H9 (cell line): ENCODE measurements around the gene ZNF613. TPM values are rescaled to one million over a fixed set of nuclear protein-coding genes. Genes with fewer than 3 reads are reported as not detected.

Experiments
- DNase-seq: peaks from one replicate; pipeline ENCODE4 v3.0.0-alpha.2; 2017
- H2AFZ ChIP-seq: one replicate; pipeline ENCODE4 v1.6.1; 2013; ENCODE audit warnings: mild to moderate bottlenecking, low read length, control low read depth, moderate library complexity
- H2AK5ac ChIP-seq: 2 replicates; pipeline ENCODE4 v1.6.1; 2013; ENCODE audit warnings: low read length, control low read depth, mixed read lengths; ENCODE audit not compliant: insufficient read length
- H2BK120ac ChIP-seq: one replicate; pipeline ENCODE4 v1.6.1; 2013; ENCODE audit warnings: low read depth, mild to moderate bottlenecking, low read length, control low read depth, inconsistent platforms; ENCODE audit not compliant: poor library complexity, severe bottlenecking
- H2BK12ac ChIP-seq: 2 replicates; pipeline ENCODE4 v1.6.1; 2013; ENCODE audit warnings: low read length, control low read depth, mixed read lengths, low read depth; ENCODE audit not compliant: insufficient read length
- H2BK15ac ChIP-seq: 2 replicates; pipeline ENCODE4 v1.6.1; 2013; ENCODE audit warnings: low read depth, low read length, control low read depth
- H2BK20ac ChIP-seq: one replicate; pipeline ENCODE4 v1.6.1; 2013; ENCODE audit warnings: low read depth, mild to moderate bottlenecking, low read length, control low read depth, inconsistent platforms; ENCODE audit not compliant: poor library complexity, severe bottlenecking
- H2BK5ac ChIP-seq: 2 replicates; pipeline ENCODE4 v1.6.1; 2013; ENCODE audit warnings: low read length, control low read depth, mixed read lengths; ENCODE audit not compliant: insufficient read length
- H3K14ac ChIP-seq: 2 replicates; pipeline ENCODE4 v1.6.1; 2013; ENCODE audit warnings: low read length, control low read depth; ENCODE audit not compliant: insufficient read depth
- H3K18ac ChIP-seq: 2 replicates; pipeline ENCODE4 v1.6.1; 2013; ENCODE audit warnings: low read depth, mild to moderate bottlenecking, mixed read lengths, low read length, control low read depth; ENCODE audit not compliant: insufficient read length
- H3K23ac ChIP-seq: 2 replicates; pipeline ENCODE4 v1.6.1; 2013; ENCODE audit warnings: low read length, control low read depth, mixed read lengths, low read depth; ENCODE audit not compliant: insufficient read length
- H3K23me2 ChIP-seq: 2 replicates; pipeline ENCODE4 v1.6.1; 2013; ENCODE audit warnings: low read depth, mild to moderate bottlenecking, mixed read lengths, low read length, control low read depth; ENCODE audit not compliant: insufficient read length, poor library complexity, severe bottlenecking
- H3K27ac ChIP-seq: 2 replicates; pipeline ENCODE4 v1.5.1; 2013; ENCODE audit warnings: low read length, control low read depth, mixed read lengths, low read depth; ENCODE audit not compliant: insufficient read length
- H3K27me3 ChIP-seq: 2 replicates; pipeline ENCODE4 v1.6.1; 2013; ENCODE audit warnings: low read length, control low read depth, inconsistent platforms; ENCODE audit not compliant: insufficient read depth
- H3K4ac ChIP-seq: 2 replicates; pipeline ENCODE4 v1.6.1; 2013; ENCODE audit warnings: low read depth, mild to moderate bottlenecking, control low read depth, inconsistent platforms, low read length, moderate library complexity
- H3K4me1 ChIP-seq: 2 replicates; pipeline ENCODE4 v1.6.1; 2013; ENCODE audit warnings: low read length, control low read depth, inconsistent platforms; ENCODE audit not compliant: insufficient read depth
- H3K4me2 ChIP-seq: 2 replicates; pipeline ENCODE4 v1.6.1; 2013; ENCODE audit warnings: low read length, control low read depth, mixed read lengths; ENCODE audit not compliant: insufficient read length, insufficient read depth
- H3K56ac ChIP-seq: 2 replicates; pipeline ENCODE4 v1.6.1; 2013; ENCODE audit warnings: low read depth, mild to moderate bottlenecking, mixed read lengths, low read length, control low read depth; ENCODE audit not compliant: insufficient read length
- H3K79me1 ChIP-seq: 2 replicates; pipeline ENCODE4 v1.6.1; 2013; ENCODE audit warnings: low read depth, mild to moderate bottlenecking, moderate library complexity, low read length, control low read depth, inconsistent platforms; ENCODE audit not compliant: insufficient read depth, poor library complexity, severe bottlenecking
- H3K79me2 ChIP-seq: 2 replicates; pipeline ENCODE4 v1.6.1; 2013; ENCODE audit warnings: low read length, control low read depth, inconsistent platforms; ENCODE audit not compliant: insufficient read depth
- H3K9ac ChIP-seq: 2 replicates; pipeline ENCODE4 v1.6.1; 2013; ENCODE audit warnings: low read length, control low read depth, mixed read lengths; ENCODE audit not compliant: insufficient read length; ENCODE audit errors: extremely low read depth
- H3K9me3 ChIP-seq: one replicate; pipeline ENCODE4 v1.6.1; 2013; ENCODE audit warnings: low read depth, low read length, inconsistent platforms; ENCODE audit not compliant: control insufficient read depth
- H3T11ph ChIP-seq: one replicate; pipeline ENCODE4 v1.6.1; 2013; ENCODE audit warnings: mild to moderate bottlenecking, low read length, control low read depth, inconsistent platforms
- H4K20me1 ChIP-seq: one replicate; pipeline ENCODE4 v1.6.1; 2013; ENCODE audit not compliant: control insufficient read depth, insufficient read length, insufficient read depth
- H4K5ac ChIP-seq: 2 replicates; pipeline ENCODE4 v1.6.1; 2013; ENCODE audit warnings: low read depth, mild to moderate bottlenecking, mixed read lengths, low read length, control low read depth; ENCODE audit not compliant: insufficient read length
- H4K8ac ChIP-seq: replicated peaks from 2 replicates; pipeline ENCODE4 v1.6.1; 2013; ENCODE audit warnings: low read length, control low read depth, mixed read lengths, low read depth; ENCODE audit not compliant: insufficient read length
- H4K91ac ChIP-seq: 2 replicates; pipeline ENCODE4 v1.6.1; 2013; ENCODE audit warnings: low read depth, mild to moderate bottlenecking, moderate library complexity, mixed read lengths, low read length, control low read depth; ENCODE audit not compliant: insufficient read length
- H3K27ac Mint-ChIP-seq, 3 experiments: 2 replicates in 2 of 3; 3 replicates in 1 of 3; pipeline ENCODE4 v1.8.0; 2020 to 2021; ENCODE audit warnings: mixed read lengths in 3 of 3, mild to moderate bottlenecking in 1 of 3, moderate library complexity in 1 of 3
- H3K27me3 Mint-ChIP-seq: 2 replicates; pipeline ENCODE4 v1.8.0; 2021; ENCODE audit warnings: low read depth, mild to moderate bottlenecking, moderate library complexity, mixed read lengths
- H3K36me3 Mint-ChIP-seq, 3 experiments: 2 replicates in 2 of 3; 3 replicates in 1 of 3; pipeline ENCODE4 v1.8.0; 2020 to 2021; ENCODE audit warnings: low read depth in 3 of 3, mixed read lengths in 3 of 3; ENCODE audit not compliant: insufficient read depth in 1 of 3
- H3K4me1 Mint-ChIP-seq, 2 experiments: 2 replicates each; pipeline ENCODE4 v1.8.0; 2020; ENCODE audit warnings: mixed read lengths in 2 of 2
- H3K4me3 Mint-ChIP-seq, 2 experiments: 2 replicates in 1 of 2; 3 replicates in 1 of 2; pipeline ENCODE4 v1.8.0; 2020 to 2021; ENCODE audit warnings: mild to moderate bottlenecking in 2 of 2, mixed read lengths in 2 of 2, moderate library complexity in 1 of 2
- H3K9me3 Mint-ChIP-seq, 2 experiments: 2 replicates in 1 of 2; 3 replicates in 1 of 2; pipeline ENCODE4 v1.8.0; 2020; ENCODE audit warnings: mild to moderate bottlenecking in 2 of 2, mixed read lengths in 2 of 2, moderate library complexity in 1 of 2
- CTCF ChIP-seq: fragments of 200-600 bp; sonication (generic); conservative IDR thresholded peaks from 3 replicates; pipeline ENCODE4 v1.8.0; 2021; ENCODE audit warnings: antibody characterized with exemption, mild to moderate bottlenecking
- WGBS: extraction: QIAGEN DNeasy Blood & Tissue Kit; methylation state at CpG from one replicate; pipeline ENCODE4 v1.1.7; 2013; ENCODE audit warnings: missing lambda C conversion rate, low lambda C conversion rate, mixed read lengths; ENCODE audit not compliant: insufficient read length; ENCODE audit errors: extremely low coverage; 5-methylcytosine and 5-hydroxymethylcytosine counted together
- total RNA-seq: library from RNA; stranded (reverse); gene quantifications from 2 replicates; pipeline ENCODE4 v1.2.1, GENCODE V29; 2021

ZNF613 gene
- total RNA-seq, 1 experiment from 2014 or later: 20.6 TPM

- H2AFZ ChIP-seq: no peak overlapping the region
- H4K20me1 ChIP-seq: no peaks in the 10 kb centered on the region
- peaks cover 93 to 97% of the 10 kb centered on the region in 2 experiments for H3K9me3 Mint-ChIP-seq
Observed at GRCh38 chr19:51919606-51920005, 7.7 kb upstream of the ZNF613 start.

More at GRCh38 chr19:51919606-51920005, 7.7 kb upstream of the ZNF613 start:
- H4K8ac ChIP-seq: no peak overlapping the region
- no peak overlapping the region for H2BK15ac ChIP-seq
- Mint-ChIP-seq H3K27me3 (peaks cover 15% of the 10 kb centered on the region), H3K4me1 (no peaks in the 10 kb centered on the region), H3K36me3 (peaks cover 20 to 84% (median 57%) of the 10 kb centered on the region in 3 experiments), H3K27ac (no peak overlapping the region), H3K4me3 (no peak overlapping the region)
- no peak overlapping the region for H3K56ac ChIP-seq
- no peak overlapping the region for H3K4ac ChIP-seq
- no peak overlapping the region for H3K4me2 ChIP-seq
- DNase-seq: no peak
- H2BK120ac ChIP-seq: no peak overlapping the region
- no peak overlapping the region for H3K18ac ChIP-seq
- H3K79me2 ChIP-seq: no peaks in the 10 kb centered on the region
- peaks cover 82% of the 10 kb centered on the region for H3K9me3 ChIP-seq
- H3K4me1 ChIP-seq: no peaks in the 10 kb centered on the region
- H3K9ac ChIP-seq: no peak overlapping the region
- no peak overlapping the region for H2BK12ac ChIP-seq
- H3K23ac ChIP-seq: no peak overlapping the region
- no peak overlapping the region for H3K14ac ChIP-seq
- no peak overlapping the region for H2AK5ac ChIP-seq
- WGBS: no CpG with 5 or more reads among the region's 3 CpGs
- no peaks in the 10 kb centered on the region for H3K23me2 ChIP-seq
- no peak overlapping the region for H3K27ac ChIP-seq
- H4K5ac ChIP-seq: no peak overlapping the region
- no peaks in the 10 kb centered on the region for H3K27me3 ChIP-seq
- no peak overlapping the region for H4K91ac ChIP-seq
- H2BK5ac ChIP-seq: no peak overlapping the region
- H2BK20ac ChIP-seq: no peak overlapping the region
- no peaks in the 10 kb centered on the region for H3K79me1 ChIP-seq
- TF ChIP-seq CTCF: no peak
- no peak overlapping the region for H3T11ph ChIP-seq
